Thymus (tissue), 14 donors: ENCODE results near the gene OR2S2. TPM values are rescaled to one million over a fixed set of nuclear protein-coding genes. Genes with fewer than 3 reads are reported as not detected.
"Not testable (repeated sequence)": the region's sequence is repeated elsewhere in the genome, so short reads cannot be mapped to it uniquely, and the experiment has no call there.

Experiments
- DNase-seq, 9 donors: peaks; one replicate each; pipeline ENCODE4 v3.0.0-alpha.2; 2013; ENCODE audit warnings: low spot score in 9 of 9, low read depth in 6 of 9, missing footprints in 1 of 9
- H3K27ac ChIP-seq, 2 donors: one replicate each; pipeline ENCODE4 v1.5.1; 2013; ENCODE audit warnings: control low read depth in 1 of 2, low read depth in 1 of 2, low read length in 1 of 2, mild to moderate bottlenecking in 1 of 2, moderate library complexity in 1 of 2
- H3K27me3 ChIP-seq, 2 donors: one replicate each; pipeline ENCODE4 v1.5.1; 2013; ENCODE audit warnings: low read length in 1 of 2; ENCODE audit not compliant: control insufficient read depth in 2 of 2, insufficient read depth in 1 of 2
- H3K36me3 ChIP-seq, 2 donors: one replicate each; pipeline ENCODE4 v1.5.1; 2013; ENCODE audit warnings: low read length in 1 of 2, mild to moderate bottlenecking in 1 of 2, moderate library complexity in 1 of 2; ENCODE audit not compliant: control insufficient read depth in 2 of 2, insufficient read depth in 2 of 2
- H3K4me1 ChIP-seq, 2 donors: one replicate each; pipeline ENCODE4 v1.5.1; 2013; ENCODE audit warnings: low read length in 2 of 2; ENCODE audit not compliant: control insufficient read depth in 2 of 2, insufficient read depth in 2 of 2
- H3K4me3 ChIP-seq, 2 donors: one replicate each; pipeline ENCODE4 v1.5.1; 2013; ENCODE audit warnings: low read length in 2 of 2, control low read depth in 1 of 2, mild to moderate bottlenecking in 1 of 2
- H3K9me3 ChIP-seq, 2 donors: one replicate each; pipeline ENCODE4 v1.5.1; 2013; ENCODE audit warnings: low read length in 1 of 2, mild to moderate bottlenecking in 1 of 2; ENCODE audit not compliant: control insufficient read depth in 2 of 2, insufficient read depth in 1 of 2
- WGBS: extraction: QIAGEN DNeasy Blood & Tissue Kit; methylation state at CpG from one replicate; pipeline ENCODE4 v1.1.7; 2013; 5-methylcytosine and 5-hydroxymethylcytosine counted together
- long read RNA-seq, 10 donors: transcript quantifications; one replicate each; lab custom pipeline, GENCODE V29; 2026
- polyA plus RNA-seq: library from polyadenylated mRNA; stranded (reverse); fragments of 200-250 nt; gene quantifications from one replicate; pipeline ENCODE4 v1.2.3, GENCODE V29; 2013
- total RNA-seq: library from RNA; stranded (reverse); fragments of 120-200 nt; gene quantifications from one replicate; pipeline ENCODE4 v1.2.4, GENCODE V29; 2013
- donor health status: healthy.

Gene OR2S2
- total RNA-seq (not detected), polyA plus RNA-seq (0.02 TPM)
- long read RNA-seq, donor 1, result 0 reads
- long read RNA-seq, donor 2, result 0 reads
- long read RNA-seq, donor 3, result 0 reads
- long read RNA-seq, donor 4, result 0 reads
- long read RNA-seq, donor 5, result 0 reads
- long read RNA-seq, donor 6, partial matches to known transcripts, result 16 of 16 reads
- long read RNA-seq, donor 6, other reads (novel, unspliced or antisense), result 0 of 16 reads
- long read RNA-seq, donor 7, result 0 reads
- long read RNA-seq, donor 8, result 0 reads
- long read RNA-seq, donor 9, result 0 reads
- long read RNA-seq, donor 10, result 0 reads

GRCh38 chr9:35958104-35958837 is at the start of gene OR2S2:
Gene OR2S2 (minus strand): TSS chr9:35958154. CDS start chr9:35958098, 56 bp downstream.
- 89% methylated on average over 5 of the region's 5 CpGs for WGBS
- no peaks in the 10 kb centered on the region for H3K36me3 ChIP-seq
- no peaks in the 10 kb centered on the region for H3K4me1 ChIP-seq
- H3K27me3 ChIP-seq, result peaks cover 3 to 4% of the 10 kb centered on the region in 2 donors
- no peaks in the 10 kb centered on the region for H3K9me3 ChIP-seq
- no peak for DNase-seq
- H3K27ac ChIP-seq, result no peak within 1 kb of the TSS
- no peak within 1 kb of the TSS for H3K4me3 ChIP-seq

GRCh38 chr9:36007316-36007708 is 49.4 kb upstream of the OR2S2 start:
- WGBS, result 62% methylated on average over 1 of the region's 1 CpG
- Histone ChIP-seq H3K27me3 (peaks cover 0 to 15% of the 10 kb centered on the region in 2 donors), H3K9me3 (no peaks in the 10 kb centered on the region)

GRCh38 chr9:36006549-36007315 is 48.8 kb upstream of the OR2S2 start:
- Histone ChIP-seq H3K27me3 (peaks cover 0 to 13% of the 10 kb centered on the region in 2 donors), H3K9me3 (no peaks in the 10 kb centered on the region), H3K4me1 (peaks cover 0 to 3% of the 10 kb centered on the region in 2 donors), H3K36me3 (no peaks in the 10 kb centered on the region), H3K27ac (no peak overlapping the region), H3K4me3 (no peak overlapping the region)
- WGBS, result 76% methylated on average over 3 of the region's 3 CpGs
- no peak for DNase-seq

More at GRCh38 chr9:36007316-36007708, 49.4 kb upstream of the OR2S2 start:
- DNase-seq, result no peak
- H3K27ac ChIP-seq, result no peak overlapping the region
- no peak overlapping the region for H3K4me3 ChIP-seq
- peaks cover 0 to 3% of the 10 kb centered on the region in 2 donors for H3K4me1 ChIP-seq
- no peaks in the 10 kb centered on the region for H3K36me3 ChIP-seq

- peaks cover 0 to 13% of the 10 kb centered on the region in 2 donors for H3K27me3 ChIP-seq
- no peaks in the 10 kb centered on the region for H3K36me3 ChIP-seq
- H3K4me1 ChIP-seq, result peaks cover 0 to 3% of the 10 kb centered on the region in 2 donors
- no peak overlapping the region for H3K27ac ChIP-seq
- no peaks in the 10 kb centered on the region for H3K9me3 ChIP-seq
- H3K4me3 ChIP-seq, result no peak overlapping the region
- DNase-seq, result no peak
- 100% methylated on average over 1 of the region's 1 CpG for WGBS
Measured at GRCh38 chr9:36005891-36006290, 47.9 kb upstream of the OR2S2 start.

- Histone ChIP-seq H3K27me3 (no peaks in the 10 kb centered on the region), H3K36me3 (no peaks in the 10 kb centered on the region), H3K27ac (no peak overlapping the region)
Measured at GRCh38 chr9:35998333-35998732, 40.4 kb upstream of the OR2S2 start.

GRCh38 chr9:35997016-35997415 is 39.1 kb upstream of the OR2S2 start:
- not testable (repeated sequence) for H3K27me3 ChIP-seq, DNase-seq, H3K9me3 ChIP-seq, H3K4me3 ChIP-seq, H3K4me1 ChIP-seq, H3K27ac ChIP-seq, H3K36me3 ChIP-seq
- 97% methylated on average over 4 of the region's 4 CpGs for WGBS

More at GRCh38 chr9:35998333-35998732, 40.4 kb upstream of the OR2S2 start:
- Histone ChIP-seq H3K4me3 (no peak overlapping the region), H3K9me3 (no peaks in the 10 kb centered on the region), H3K4me1 (no peaks in the 10 kb centered on the region)
- WGBS, result 95% methylated on average over 1 of the region's 1 CpG
- DNase-seq, result no peak

- Histone ChIP-seq H3K4me1 (no peaks in the 10 kb centered on the region), H3K36me3 (no peaks in the 10 kb centered on the region), H3K4me3 (no peak overlapping the region), H3K27ac (no peak overlapping the region), H3K9me3 (no peaks in the 10 kb centered on the region), H3K27me3 (no peaks in the 10 kb centered on the region)
- WGBS, result 97% methylated on average over 1 of the region's 1 CpG
- DNase-seq, result no peak
Measured at GRCh38 chr9:35996358-35996970, 38.5 kb upstream of the OR2S2 start.

- Histone ChIP-seq H3K4me3 (no peak overlapping the region), H3K36me3 (no peaks in the 10 kb centered on the region), H3K4me1 (no peaks in the 10 kb centered on the region), H3K9me3 (no peaks in the 10 kb centered on the region), H3K27ac (no peak overlapping the region), H3K27me3 (no peaks in the 10 kb centered on the region)
- DNase-seq, result no peak
- 96% methylated on average over 2 of the region's 2 CpGs for WGBS
Measured at GRCh38 chr9:35994959-35995358, 37.0 kb upstream of the OR2S2 start.
